Central memory CD8-positive, alpha-beta T cell (primary cell): Measurements from ENCODE around the gene CNTNAP2.

Experiments
- ATAC-seq: fragments of 150-1000 bp; cut with Tn5 transposase; replicated peaks from 2 replicates; pipeline ENCODE4 v1.10.0; 2022; ENCODE audit warnings: mild to moderate bottlenecking, moderate FRiP score, moderate number of reproducible peaks; ENCODE audit not compliant: poor library complexity, severe bottlenecking; ENCODE audit errors: extremely low read depth
- DNase-seq, 2 donors: peaks; one replicate each; pipeline ENCODE4 v3.0.0; 2021; ENCODE audit warnings: low spot score in 2 of 2
- H3K27ac Mint-ChIP-seq: one replicate; pipeline ENCODE4 v1.8.0; 2022; ENCODE audit warnings: low read depth, mild to moderate bottlenecking, moderate library complexity, mixed read lengths
- H3K27me3 Mint-ChIP-seq: one replicate; pipeline ENCODE4 v1.8.0; 2022; ENCODE audit warnings: mixed read lengths
- H3K36me3 Mint-ChIP-seq: one replicate; pipeline ENCODE4 v1.8.0; 2022; ENCODE audit warnings: mild to moderate bottlenecking, moderate library complexity, mixed read lengths; ENCODE audit not compliant: insufficient read depth
- H3K4me1 Mint-ChIP-seq: one replicate; pipeline ENCODE4 v1.8.0; 2022; ENCODE audit warnings: mixed read lengths
- H3K4me3 Mint-ChIP-seq: one replicate; pipeline ENCODE4 v1.8.0; 2022; ENCODE audit warnings: mild to moderate bottlenecking, moderate library complexity, mixed read lengths
- H3K9me3 Mint-ChIP-seq: one replicate; pipeline ENCODE4 v1.8.0; 2022; ENCODE audit warnings: mixed read lengths

The CNTNAP2 gene

GRCh38 chr7:146565872-146566271, 449.3 kb downstream of the CNTNAP2 start:
- ATAC-seq: no peak
- peaks cover 6% of the 10 kb centered on the region for H3K9me3 Mint-ChIP-seq
- no peak overlapping the region for H3K4me3 Mint-ChIP-seq

DNA sequence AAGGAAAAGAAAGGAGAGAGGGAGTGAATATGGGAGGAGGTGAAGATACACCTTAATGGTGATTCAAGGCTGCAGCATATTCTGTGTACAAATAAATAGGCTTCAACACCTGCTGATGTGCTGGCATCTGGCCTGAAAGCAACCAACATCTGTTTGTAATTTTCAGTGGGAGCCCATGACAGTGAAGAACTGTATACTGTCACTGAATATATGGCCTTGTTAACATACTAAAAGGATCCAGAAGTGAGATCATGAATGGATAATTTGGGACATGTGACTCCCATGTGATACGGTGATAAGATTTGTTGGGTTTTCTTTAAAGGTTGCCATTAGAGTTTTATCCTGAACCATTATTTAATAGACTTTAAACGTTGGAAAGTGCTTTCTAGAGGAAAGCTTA, 459.3 kb downstream of the CNTNAP2 start:
- no peak overlapping the region for H3K4me3 Mint-ChIP-seq
- DNase-seq (no peak), ATAC-seq (no peak)
- no peak overlapping the region for H3K27ac Mint-ChIP-seq
- H3K36me3 Mint-ChIP-seq: no peaks in the 10 kb centered on the region
- H3K9me3 Mint-ChIP-seq: peaks cover 28% of the 10 kb centered on the region
- no peaks in the 10 kb centered on the region for H3K4me1 Mint-ChIP-seq
- no peaks in the 10 kb centered on the region for H3K27me3 Mint-ChIP-seq

More at GRCh38 chr7:146565872-146566271, 449.3 kb downstream of the CNTNAP2 start:
- no peaks in the 10 kb centered on the region for H3K27me3 Mint-ChIP-seq
- no peak overlapping the region for H3K27ac Mint-ChIP-seq
- no peaks in the 10 kb centered on the region for H3K4me1 Mint-ChIP-seq
- no peak for DNase-seq
- no peaks in the 10 kb centered on the region for H3K36me3 Mint-ChIP-seq

- Mint-ChIP-seq H3K9me3 (peaks cover 25% of the 10 kb centered on the region), H3K27ac (no peak overlapping the region), H3K36me3 (no peaks in the 10 kb centered on the region), H3K4me3 (no peak overlapping the region), H3K27me3 (no peaks in the 10 kb centered on the region), H3K4me1 (no peaks in the 10 kb centered on the region)
- no peak for ATAC-seq
- DNase-seq: no peak
Observed at GRCh38 chr7:146591976-146592375, 475.4 kb downstream of the CNTNAP2 start.

GRCh38 chr7:146606628-146607027, 490.0 kb downstream of the CNTNAP2 start:
- H3K27me3 Mint-ChIP-seq: no peaks in the 10 kb centered on the region
- no peak for DNase-seq
- no peak for ATAC-seq
- H3K9me3 Mint-ChIP-seq: peaks cover 8% of the 10 kb centered on the region
- no peaks in the 10 kb centered on the region for H3K4me1 Mint-ChIP-seq
- H3K36me3 Mint-ChIP-seq: no peaks in the 10 kb centered on the region
- H3K27ac Mint-ChIP-seq: no peak overlapping the region
- no peak overlapping the region for H3K4me3 Mint-ChIP-seq

GRCh38 chr7:146619641-146620040, 503.0 kb downstream of the CNTNAP2 start:
- no peak for DNase-seq
- Mint-ChIP-seq H3K4me1 (no peaks in the 10 kb centered on the region), H3K9me3 (peaks cover 6% of the 10 kb centered on the region), H3K36me3 (no peaks in the 10 kb centered on the region), H3K27ac (no peak overlapping the region), H3K4me3 (no peak overlapping the region), H3K27me3 (no peaks in the 10 kb centered on the region)
- ATAC-seq: no peak

DNA sequence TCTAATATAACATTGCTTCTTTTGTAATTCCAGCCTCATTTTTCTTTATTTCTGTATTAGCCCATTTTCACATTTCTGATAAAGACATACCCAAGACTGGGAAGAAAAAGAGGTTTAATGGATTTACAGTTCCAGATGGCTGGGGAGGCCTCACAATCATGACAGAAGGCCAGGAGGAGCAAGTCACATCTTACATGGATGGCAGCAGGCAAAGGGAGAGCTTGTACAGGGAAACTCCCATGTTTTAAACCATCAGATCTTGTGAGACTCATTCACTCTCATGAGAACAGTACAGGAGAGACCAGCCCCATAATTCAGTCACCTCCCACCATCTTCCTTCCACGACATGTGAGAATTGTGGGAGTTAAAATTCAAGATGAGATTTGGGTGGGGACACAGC, 510.3 kb downstream of the CNTNAP2 start:
- no peak overlapping the region for H3K27ac Mint-ChIP-seq
- DNase-seq (no peak), ATAC-seq (no peak)
- H3K4me1 Mint-ChIP-seq: no peaks in the 10 kb centered on the region
- H3K4me3 Mint-ChIP-seq: no peak overlapping the region
- H3K9me3 Mint-ChIP-seq: peaks cover 6% of the 10 kb centered on the region
- no peaks in the 10 kb centered on the region for H3K27me3 Mint-ChIP-seq
- no peaks in the 10 kb centered on the region for H3K36me3 Mint-ChIP-seq

DNA sequence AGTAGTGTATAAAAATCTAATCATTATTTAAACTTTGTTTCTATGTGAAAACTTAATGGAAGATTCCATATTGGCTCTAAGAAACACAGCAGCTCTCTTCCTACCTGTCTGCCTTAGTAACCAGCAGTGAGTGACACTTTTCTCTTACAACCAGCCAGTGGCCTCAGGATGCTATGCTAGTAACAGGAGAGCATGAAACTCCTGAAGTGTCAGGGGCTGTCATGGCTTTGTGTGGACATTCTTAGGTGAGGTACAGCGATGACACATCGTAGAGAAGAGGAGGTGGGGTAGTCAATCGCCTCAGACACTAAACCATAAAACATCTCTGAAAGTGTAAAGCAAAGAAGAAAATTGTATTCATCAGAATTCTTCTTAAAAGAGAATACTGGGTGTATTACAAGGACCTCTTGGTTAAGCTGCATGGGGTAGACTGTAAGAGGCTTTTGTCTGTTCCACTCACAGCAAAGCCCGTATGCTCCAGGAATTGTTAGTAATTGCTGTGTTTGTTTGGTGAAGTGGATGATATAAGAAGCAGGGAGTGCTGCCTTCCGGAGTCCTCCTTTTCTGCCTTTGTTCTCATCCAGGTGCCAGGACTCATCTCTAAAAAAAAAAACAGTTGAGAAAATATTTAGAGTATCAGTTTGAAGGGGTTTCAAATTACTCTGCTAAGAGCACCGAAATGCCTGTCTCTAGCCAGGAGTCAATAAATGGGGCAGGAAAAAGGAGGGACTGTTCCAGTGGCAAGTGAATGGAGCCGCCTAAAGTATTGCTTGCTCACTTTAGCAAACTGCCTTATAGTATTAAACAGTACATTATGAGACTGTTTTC, 518.8 kb downstream of the CNTNAP2 start:
- Mint-ChIP-seq H3K27ac (no peak overlapping the region), H3K27me3 (no peaks in the 10 kb centered on the region), H3K36me3 (no peaks in the 10 kb centered on the region), H3K9me3 (peaks cover 16% of the 10 kb centered on the region), H3K4me1 (no peaks in the 10 kb centered on the region), H3K4me3 (no peak overlapping the region)
- no peak for DNase-seq
- ATAC-seq: no peak

DNA sequence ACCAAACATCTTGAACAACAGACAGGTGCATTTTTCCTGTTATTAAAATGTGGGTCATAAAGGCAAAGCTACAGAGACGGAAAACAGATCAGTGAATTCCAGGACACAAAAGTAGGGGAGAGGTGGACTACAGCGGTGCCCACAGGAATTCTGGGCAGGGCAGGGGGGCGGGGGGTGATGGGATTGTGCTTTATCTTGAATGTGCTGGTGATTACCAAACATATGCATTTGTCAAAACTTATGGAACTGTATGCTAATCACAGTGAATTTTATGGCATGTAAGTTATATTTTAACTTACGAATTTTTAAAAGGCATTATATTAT, 519.4 kb downstream of the CNTNAP2 start:
- H3K27me3 Mint-ChIP-seq: no peaks in the 10 kb centered on the region
- no peaks in the 10 kb centered on the region for H3K36me3 Mint-ChIP-seq
- no peaks in the 10 kb centered on the region for H3K4me1 Mint-ChIP-seq
- no peak overlapping the region for H3K27ac Mint-ChIP-seq
- H3K4me3 Mint-ChIP-seq: no peak overlapping the region
- no peak for ATAC-seq
- H3K9me3 Mint-ChIP-seq: peaks cover 11% of the 10 kb centered on the region
- no peak for DNase-seq

DNA sequence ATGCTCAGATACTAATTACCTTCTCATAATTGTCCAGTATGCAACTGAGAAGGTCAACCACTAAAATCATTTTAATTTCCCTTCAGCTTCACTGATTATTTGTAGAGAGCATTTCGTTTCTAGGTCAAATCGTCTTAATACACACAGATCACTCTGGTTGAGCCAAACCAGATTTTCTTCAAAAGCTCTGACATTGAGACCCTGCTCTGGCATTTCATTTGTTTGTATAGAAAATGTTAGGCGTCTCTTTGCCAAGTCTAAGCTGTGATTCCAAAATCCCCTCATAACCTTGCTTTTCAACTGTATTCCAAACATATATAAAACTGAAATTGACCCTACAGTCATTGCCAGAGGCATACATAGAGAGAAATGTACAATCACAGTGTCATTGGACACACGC, 520.0 kb downstream of the CNTNAP2 start:
- no peaks in the 10 kb centered on the region for H3K27me3 Mint-ChIP-seq
- ATAC-seq (no peak), DNase-seq (no peak)
- H3K36me3 Mint-ChIP-seq: no peaks in the 10 kb centered on the region
- H3K9me3 Mint-ChIP-seq: peaks cover 11% of the 10 kb centered on the region
- H3K4me1 Mint-ChIP-seq: no peaks in the 10 kb centered on the region
- no peak overlapping the region for H3K4me3 Mint-ChIP-seq
- H3K27ac Mint-ChIP-seq: no peak overlapping the region

- H3K4me1 Mint-ChIP-seq: no peaks in the 10 kb centered on the region
- H3K27me3 Mint-ChIP-seq: no peaks in the 10 kb centered on the region
- H3K9me3 Mint-ChIP-seq: peaks cover 11% of the 10 kb centered on the region
- ATAC-seq (no peak), DNase-seq (no peak)
- H3K4me3 Mint-ChIP-seq: no peak overlapping the region
- H3K27ac Mint-ChIP-seq: no peak overlapping the region
- no peaks in the 10 kb centered on the region for H3K36me3 Mint-ChIP-seq
Observed at GRCh38 chr7:146639291-146639690, 522.7 kb downstream of the CNTNAP2 start.

GRCh38 chr7:146641491-146641890, 524.9 kb downstream of the CNTNAP2 start:
- H3K27ac Mint-ChIP-seq: no peak overlapping the region
- H3K27me3 Mint-ChIP-seq: no peaks in the 10 kb centered on the region
- no peak for DNase-seq
- H3K9me3 Mint-ChIP-seq: no peaks in the 10 kb centered on the region
- no peak for ATAC-seq
- no peaks in the 10 kb centered on the region for H3K4me1 Mint-ChIP-seq
- H3K4me3 Mint-ChIP-seq: no peak overlapping the region
- no peaks in the 10 kb centered on the region for H3K36me3 Mint-ChIP-seq

DNA sequence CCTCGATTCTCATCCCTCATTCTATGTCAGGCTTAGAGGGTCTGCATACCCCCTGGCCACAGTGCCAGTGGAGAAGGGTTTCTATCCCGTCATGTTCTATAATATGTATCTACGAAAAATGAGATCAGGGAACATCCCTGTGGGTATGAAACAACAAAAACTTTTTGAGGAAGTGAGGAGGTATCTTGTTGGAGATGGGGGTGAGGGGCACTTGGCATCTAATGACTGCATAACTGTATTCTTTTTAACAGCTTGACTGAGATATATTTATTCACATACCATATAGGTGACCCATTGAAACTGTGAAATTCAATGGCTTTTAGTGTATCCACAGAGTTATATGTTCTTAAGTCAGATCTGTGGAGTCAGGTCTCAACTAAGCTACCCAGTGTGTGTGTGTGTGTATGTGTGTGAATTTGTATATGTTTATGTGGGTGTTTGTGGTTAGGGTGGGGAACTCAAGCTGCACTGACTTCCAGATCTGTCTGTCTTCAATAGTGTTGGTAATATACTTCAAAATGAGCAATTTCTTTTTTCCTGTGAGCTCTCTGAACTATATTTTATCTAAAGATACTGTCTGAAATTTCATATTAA, 528.9 kb downstream of the CNTNAP2 start:
- H3K9me3 Mint-ChIP-seq: no peaks in the 10 kb centered on the region
- no peak overlapping the region for H3K4me3 Mint-ChIP-seq
- no peak for ATAC-seq
- H3K27ac Mint-ChIP-seq: no peak overlapping the region
- H3K36me3 Mint-ChIP-seq: no peaks in the 10 kb centered on the region
- H3K4me1 Mint-ChIP-seq: no peaks in the 10 kb centered on the region
- DNase-seq: no peak
- H3K27me3 Mint-ChIP-seq: no peaks in the 10 kb centered on the region

DNA sequence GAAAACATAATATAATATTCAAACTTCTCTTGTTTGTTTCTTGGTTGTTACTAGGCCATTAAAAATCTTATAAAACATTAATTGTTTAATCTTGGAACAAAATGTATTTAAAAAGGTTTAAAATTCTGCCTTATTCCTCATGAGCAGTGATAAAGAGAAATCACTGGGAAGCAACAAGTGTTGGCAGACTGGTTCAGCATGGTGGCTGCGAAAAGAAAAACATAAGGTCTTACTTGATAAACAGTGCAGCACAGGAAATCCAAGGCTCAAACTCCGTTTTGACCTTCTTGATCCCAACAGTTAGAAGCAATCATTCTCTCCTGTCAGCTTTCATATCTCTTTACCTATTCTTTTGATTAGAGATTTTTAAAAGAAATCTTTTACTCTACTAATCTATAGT, 530.8 kb downstream of the CNTNAP2 start:
- no peaks in the 10 kb centered on the region for H3K9me3 Mint-ChIP-seq
- no peak overlapping the region for H3K4me3 Mint-ChIP-seq
- ATAC-seq: no peak
- no peaks in the 10 kb centered on the region for H3K27me3 Mint-ChIP-seq
- no peaks in the 10 kb centered on the region for H3K36me3 Mint-ChIP-seq
- no peak overlapping the region for H3K27ac Mint-ChIP-seq
- DNase-seq: no peak
- H3K4me1 Mint-ChIP-seq: no peaks in the 10 kb centered on the region
